Fibroblast of mammary gland (primary cell): ENCODE results near the gene GNG7.
A peak's percentile ranks its signal among the peaks of the same experiment; 100 is the strongest.

Experiments
- DNase-seq: peaks from one replicate; pipeline ENCODE4 v3.0.0-alpha.2; 2010; ENCODE audit warnings: low read depth
- H3K4me3 ChIP-seq: 2 replicates; pipeline ENCODE4 v1.5.1; 2011; ENCODE audit warnings: low read depth, mild to moderate bottlenecking, low read length, moderate library complexity; ENCODE audit not compliant: control insufficient read depth
- TF ChIP-seq, protein P1 (sequence below): conservative IDR thresholded peaks from 2 replicates; pipeline ENCODE4 v1.5.1; 2011; ENCODE audit warnings: low read depth, low read length, inconsistent platforms; ENCODE audit not compliant: control insufficient read depth, insufficient read depth

Gene GNG7

DNA sequence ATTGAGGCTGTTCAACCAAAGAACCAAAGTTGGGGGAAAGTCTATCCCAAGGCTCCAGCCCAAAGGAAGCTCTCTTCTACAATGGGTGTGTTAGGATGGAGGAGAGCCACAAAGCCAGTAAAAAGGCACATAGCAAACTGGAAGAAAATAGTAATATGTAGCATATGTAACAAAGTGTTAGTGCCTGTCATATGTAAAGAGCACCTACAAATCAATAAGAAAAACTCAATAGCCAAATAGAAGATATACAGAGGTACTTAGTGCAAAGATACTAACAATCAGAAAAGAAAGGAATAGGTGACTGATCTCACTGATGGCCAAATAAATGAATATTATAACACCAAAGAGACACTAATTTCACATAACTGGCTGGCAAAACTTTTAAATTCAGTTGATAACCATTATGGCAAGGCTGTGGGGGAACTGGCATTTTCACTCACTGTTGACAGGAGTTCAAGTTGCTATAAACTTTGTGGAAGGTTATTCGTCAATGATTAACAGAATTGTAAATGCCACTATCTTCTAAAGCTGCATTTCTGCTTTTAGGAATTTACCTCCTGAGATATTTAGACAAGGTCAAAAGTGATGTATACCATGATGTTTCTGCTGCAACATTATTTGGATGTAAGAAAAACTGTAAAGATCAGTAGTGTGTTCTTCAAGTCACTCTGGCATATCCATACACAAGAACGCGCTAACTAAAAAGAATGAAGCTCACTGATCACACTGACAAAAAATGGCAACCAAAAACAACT is 110.8 kb downstream of the GNG7 start:
- TF ChIP-seq, protein P1, sequence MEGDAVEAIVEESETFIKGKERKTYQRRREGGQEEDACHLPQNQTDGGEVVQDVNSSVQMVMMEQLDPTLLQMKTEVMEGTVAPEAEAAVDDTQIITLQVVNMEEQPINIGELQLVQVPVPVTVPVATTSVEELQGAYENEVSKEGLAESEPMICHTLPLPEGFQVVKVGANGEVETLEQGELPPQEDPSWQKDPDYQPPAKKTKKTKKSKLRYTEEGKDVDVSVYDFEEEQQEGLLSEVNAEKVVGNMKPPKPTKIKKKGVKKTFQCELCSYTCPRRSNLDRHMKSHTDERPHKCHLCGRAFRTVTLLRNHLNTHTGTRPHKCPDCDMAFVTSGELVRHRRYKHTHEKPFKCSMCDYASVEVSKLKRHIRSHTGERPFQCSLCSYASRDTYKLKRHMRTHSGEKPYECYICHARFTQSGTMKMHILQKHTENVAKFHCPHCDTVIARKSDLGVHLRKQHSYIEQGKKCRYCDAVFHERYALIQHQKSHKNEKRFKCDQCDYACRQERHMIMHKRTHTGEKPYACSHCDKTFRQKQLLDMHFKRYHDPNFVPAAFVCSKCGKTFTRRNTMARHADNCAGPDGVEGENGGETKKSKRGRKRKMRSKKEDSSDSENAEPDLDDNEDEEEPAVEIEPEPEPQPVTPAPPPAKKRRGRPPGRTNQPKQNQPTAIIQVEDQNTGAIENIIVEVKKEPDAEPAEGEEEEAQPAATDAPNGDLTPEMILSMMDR, result no peak
- H3K4me3 ChIP-seq, result no peak overlapping the region
- DNase-seq, result no peak

DNA sequence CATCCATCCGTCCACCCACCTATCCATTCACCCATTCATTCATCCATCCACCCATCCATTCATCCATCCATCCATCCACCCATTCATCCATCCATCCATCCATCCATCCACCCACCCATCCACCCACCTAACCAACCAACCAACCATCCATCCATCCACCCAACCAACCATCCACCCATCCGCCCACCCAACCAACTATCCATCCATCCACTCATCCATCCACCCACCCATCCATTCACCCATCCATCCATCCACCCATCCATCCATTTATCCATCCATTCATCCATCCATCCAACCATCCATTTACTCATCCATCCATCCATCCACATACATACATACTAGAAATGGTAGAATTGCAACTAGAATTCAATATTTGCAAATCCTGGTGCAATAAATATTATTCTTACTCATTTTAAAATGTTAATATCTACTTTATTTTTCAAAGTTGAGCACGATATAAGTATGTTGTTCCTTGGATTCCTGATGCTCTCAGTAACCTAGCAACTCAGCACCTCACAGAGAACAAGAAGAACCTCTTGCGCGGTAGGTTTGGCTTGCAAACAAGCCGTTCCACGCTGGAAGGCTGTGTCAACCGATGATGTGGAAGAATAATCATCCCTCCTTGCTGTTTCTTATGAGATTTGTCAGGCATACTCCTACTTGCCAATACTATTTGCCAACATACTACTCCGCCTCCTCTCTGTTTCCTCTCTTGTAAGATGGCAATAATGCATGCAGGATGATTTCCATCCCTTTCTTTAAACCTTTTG is 111.7 kb downstream of the GNG7 start:
- TF ChIP-seq, protein P1, result no peak
- no peak for DNase-seq
- no peak overlapping the region for H3K4me3 ChIP-seq

DNA sequence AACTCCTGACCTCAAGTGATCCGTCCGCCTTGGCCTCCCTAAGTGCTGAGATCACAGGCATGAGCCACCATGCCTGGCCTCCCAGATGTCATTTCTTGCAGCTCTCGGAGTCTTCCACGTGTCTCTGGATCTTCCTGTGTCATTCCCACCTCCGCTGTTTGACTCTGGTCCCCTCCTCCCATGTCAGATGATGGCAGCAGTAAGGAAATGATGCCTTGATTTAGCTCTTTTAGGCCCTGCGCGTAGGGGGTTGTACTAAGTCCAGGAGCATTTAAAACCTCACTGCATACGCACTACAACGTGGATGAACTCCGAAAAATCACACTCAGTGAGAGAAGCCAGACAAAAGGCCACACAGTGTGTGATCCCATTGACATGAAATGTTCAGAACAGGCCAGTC is 113.1 kb downstream of the GNG7 start:
- TF ChIP-seq, protein P1, result no peak
- H3K4me3 ChIP-seq, result no peak overlapping the region
- no peak for DNase-seq

DNA sequence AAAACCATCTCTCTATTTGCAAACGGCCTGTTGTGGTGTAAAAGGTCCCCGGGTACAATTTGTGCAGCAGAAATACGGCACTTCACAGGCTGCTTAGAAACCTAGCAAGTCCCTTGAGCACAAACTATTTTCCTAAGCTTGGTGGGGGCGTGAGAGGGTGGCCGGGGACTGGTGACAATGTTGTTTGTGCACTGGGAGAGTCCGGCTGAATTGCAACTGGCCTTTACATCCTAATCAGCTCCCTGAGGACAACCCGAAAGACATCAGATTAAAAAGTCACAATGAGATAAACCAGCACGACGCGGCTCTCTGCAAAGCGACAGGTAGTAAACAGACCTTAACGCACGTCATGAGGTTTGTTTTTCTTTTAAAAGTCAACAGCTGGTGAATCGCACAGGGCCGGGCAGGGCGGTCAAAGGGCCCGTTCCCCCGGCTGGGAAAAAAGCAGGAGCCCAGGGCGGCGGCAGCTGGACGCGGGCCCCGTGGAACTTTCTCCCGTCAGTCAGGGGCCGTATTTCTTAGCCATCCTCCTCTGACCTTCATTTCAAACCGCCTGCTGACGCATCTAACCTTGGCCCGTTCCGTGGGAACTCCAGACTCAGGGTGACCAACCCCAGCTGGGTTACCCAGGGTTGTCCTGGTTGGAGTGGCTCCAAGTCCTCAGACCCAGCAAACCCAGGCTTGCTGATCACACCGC is 114.3 kb downstream of the GNG7 start:
- DNase-seq, result peak; percentile 71
- TF ChIP-seq, protein P1, result no peak
- no peak overlapping the region for H3K4me3 ChIP-seq

DNA sequence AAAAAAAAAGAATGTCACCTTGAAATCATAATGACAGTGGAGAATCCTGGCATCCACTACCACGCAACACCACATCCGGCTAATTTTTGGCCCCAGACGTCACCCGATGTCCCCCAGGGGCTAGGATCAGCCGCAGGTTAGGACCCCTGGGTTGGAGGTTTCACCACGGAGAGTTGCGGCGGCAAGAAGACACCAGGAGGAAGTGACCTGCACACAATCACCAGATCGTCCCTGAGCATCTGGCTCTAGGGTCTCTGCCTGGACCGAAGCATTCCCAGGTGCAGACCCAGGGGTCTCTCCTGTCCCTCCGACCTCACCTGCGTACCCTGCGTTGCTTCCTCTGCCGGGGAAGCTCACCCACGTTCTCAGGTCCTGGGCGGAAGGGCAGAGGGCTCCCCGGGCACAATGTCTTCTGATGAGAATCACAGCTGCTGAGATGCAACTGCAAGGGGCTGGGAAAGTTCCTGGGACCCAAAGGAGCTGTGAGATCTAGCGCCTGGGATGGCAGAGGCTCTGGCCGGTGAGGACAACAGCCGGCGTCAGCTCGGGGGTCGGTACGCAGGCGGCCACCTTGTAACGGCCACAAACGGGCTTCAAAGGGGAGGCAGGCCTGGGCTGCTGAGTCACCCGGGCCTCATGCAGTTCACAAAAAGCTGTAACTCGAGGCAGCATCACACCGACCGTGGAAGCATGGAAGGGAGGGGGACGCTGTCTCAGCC is 115.3 kb downstream of the GNG7 start:
- TF ChIP-seq, protein P1, result no peak
- H3K4me3 ChIP-seq, result no peak overlapping the region
- no peak for DNase-seq

DNA sequence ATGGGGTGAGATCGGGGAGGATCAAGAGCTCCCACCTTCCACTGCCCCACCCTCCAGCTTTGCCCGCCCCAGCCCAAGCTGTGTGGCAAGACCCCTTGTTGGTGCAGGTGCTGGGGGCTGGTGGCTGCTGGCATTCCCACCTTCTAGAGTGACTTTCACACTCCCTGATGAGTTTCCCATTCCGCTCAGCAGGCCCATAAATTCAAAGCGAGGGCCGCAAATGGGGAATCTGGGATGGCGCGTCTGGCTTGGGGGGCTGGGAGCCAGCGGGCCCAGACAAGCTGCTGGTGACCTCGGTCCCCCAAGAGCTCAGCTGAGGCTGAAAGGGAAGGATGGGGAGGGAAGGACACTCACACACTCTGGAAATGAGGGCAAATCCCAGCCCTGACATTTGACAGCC is 116.3 kb downstream of the GNG7 start:
- H3K4me3 ChIP-seq, result no peak overlapping the region
- TF ChIP-seq, protein P1, result no peak
- no peak for DNase-seq
